Liver (tissue), 9 donors: Measurements from ENCODE around the gene EPB41L1. TPM values are rescaled to one million over a fixed set of nuclear protein-coding genes. Genes with fewer than 3 reads are reported as not detected.

Experiments used
- DNase-seq: peaks from one replicate; pipeline ENCODE4 v3.0.0-alpha.2; 2017; ENCODE audit warnings: low spot score
- H3K27ac ChIP-seq, 2 donors: one replicate each; pipeline ENCODE4 v1.7.0; 2013; ENCODE audit warnings: inconsistent platforms in 2 of 2, low read length in 2 of 2, control low read depth in 1 of 2, low read depth in 1 of 2, mild to moderate bottlenecking in 1 of 2
- H3K27me3 ChIP-seq, 4 donors: one replicate each; pipeline versions ENCODE4 v1.6.1 to v1.7.0; 2013; ENCODE audit warnings: low read length in 3 of 4, inconsistent platforms in 1 of 4, mild to moderate bottlenecking in 1 of 4, moderate library complexity in 1 of 4; ENCODE audit not compliant: control insufficient read depth in 4 of 4, insufficient read depth in 4 of 4
- H3K36me3 ChIP-seq, 4 donors: one replicate each; pipeline versions ENCODE4 v1.6.1 to v1.7.0; 2013; ENCODE audit warnings: low read length in 3 of 4, mild to moderate bottlenecking in 3 of 4, low read depth in 1 of 4, moderate library complexity in 1 of 4; ENCODE audit not compliant: control insufficient read depth in 4 of 4, insufficient read depth in 3 of 4
- H3K4me1 ChIP-seq, 4 donors: one replicate each; pipeline versions ENCODE4 v1.6.1 to v1.7.0; 2013; ENCODE audit warnings: low read length in 3 of 4, mild to moderate bottlenecking in 3 of 4, moderate library complexity in 1 of 4; ENCODE audit not compliant: control insufficient read depth in 4 of 4, insufficient read depth in 4 of 4
- H3K4me3 ChIP-seq, 3 donors: one replicate each; pipeline versions ENCODE4 v1.6.1 to v1.7.0; 2013; ENCODE audit warnings: low read length in 3 of 3, control low read depth in 1 of 3, low read depth in 1 of 3, mild to moderate bottlenecking in 1 of 3
- H3K9ac ChIP-seq, 2 donors: one replicate each; pipeline ENCODE4 v1.7.0; 2013; ENCODE audit warnings: low read length in 2 of 2, mild to moderate bottlenecking in 2 of 2, moderate library complexity in 2 of 2, control low read depth in 1 of 2, low read depth in 1 of 2
- H3K9me3 ChIP-seq, 4 donors: one replicate each; pipeline versions ENCODE4 v1.6.1 to v1.7.0; 2013; ENCODE audit warnings: low read length in 3 of 4; ENCODE audit not compliant: control insufficient read depth in 4 of 4
- ATF3 ChIP-seq: IDR thresholded peaks from 2 replicates; pipeline ENCODE4 v1.6.1; 2016; ENCODE audit warnings: antibody characterized with exemption
- CTCF ChIP-seq: fragments of 150-350 bp; IDR thresholded peaks from 2 replicates; pipeline ENCODE4 v1.5.1; 2017; ENCODE audit warnings: improper control_type of control experiment, low read depth, low read length; ENCODE audit not compliant: missing input control
- EGR1 ChIP-seq, 2 donors: IDR thresholded peaks; 2 replicates each; pipeline ENCODE4 v1.6.1; 2016 to 2018; ENCODE audit warnings: antibody characterized with exemption in 2 of 2, low read depth in 2 of 2
- FOXA1 ChIP-seq: IDR thresholded peaks from 2 replicates; pipeline ENCODE4 v1.6.1; 2016; ENCODE audit warnings: antibody characterized with exemption
- FOXA2 ChIP-seq: IDR thresholded peaks from 2 replicates; pipeline ENCODE4 v1.6.1; 2016; ENCODE audit warnings: antibody characterized with exemption
- GABPA ChIP-seq, 2 donors: IDR thresholded peaks in 1 of 2; conservative IDR thresholded peaks in 1 of 2; 2 replicates each; pipeline ENCODE4 v1.6.1; 2016; ENCODE audit warnings: antibody characterized with exemption in 2 of 2, mild to moderate bottlenecking in 1 of 2, moderate library complexity in 1 of 2
- HNF4A ChIP-seq, 2 donors: conservative IDR thresholded peaks; 2 replicates each; pipeline ENCODE4 v1.6.1; 2016; ENCODE audit warnings: antibody characterized with exemption in 2 of 2, mild to moderate bottlenecking in 2 of 2
- HNF4G ChIP-seq: IDR thresholded peaks from 2 replicates; pipeline ENCODE4 v1.6.1; 2016; ENCODE audit warnings: antibody characterized with exemption
- JUND ChIP-seq, 2 donors: IDR thresholded peaks; 2 replicates each; pipeline ENCODE4 v1.6.1; 2016; ENCODE audit warnings: antibody characterized with exemption in 2 of 2
- MAX ChIP-seq: IDR thresholded peaks from 2 replicates; pipeline ENCODE4 v1.6.1; 2016; ENCODE audit warnings: antibody characterized with exemption
- NR2F2 ChIP-seq: IDR thresholded peaks from 2 replicates; pipeline ENCODE4 v1.6.1; 2016; ENCODE audit warnings: antibody characterized with exemption
- REST ChIP-seq: IDR thresholded peaks from 2 replicates; pipeline ENCODE4 v1.6.1; 2016; ENCODE audit warnings: antibody characterized with exemption, mild to moderate bottlenecking
- RXRA ChIP-seq, 2 donors: IDR thresholded peaks; 2 replicates each; pipeline ENCODE4 v1.6.1; 2017 to 2018; ENCODE audit warnings: antibody characterized with exemption in 2 of 2, mild to moderate bottlenecking in 1 of 2
- SP1 ChIP-seq: IDR thresholded peaks from 2 replicates; pipeline ENCODE4 v1.6.1; 2018; ENCODE audit warnings: antibody characterized with exemption, mild to moderate bottlenecking
- TAF1 ChIP-seq: conservative IDR thresholded peaks from 2 replicates; pipeline ENCODE4 v1.6.1; 2016; ENCODE audit warnings: antibody characterized with exemption, mild to moderate bottlenecking
- YY1 ChIP-seq: IDR thresholded peaks from 2 replicates; pipeline ENCODE4 v1.6.1; 2016; ENCODE audit warnings: antibody characterized with exemption, mild to moderate bottlenecking
- ZBTB33 ChIP-seq: IDR thresholded peaks from 2 replicates; pipeline ENCODE4 v1.6.1; 2016; ENCODE audit warnings: antibody characterized with exemption
- WGBS: extraction: QIAGEN DNeasy Blood & Tissue Kit; methylation state at CpG from one replicate; pipeline ENCODE4 v1.1.7; 2013; 5-methylcytosine and 5-hydroxymethylcytosine counted together
- polyA plus RNA-seq, 2 donors: library from polyadenylated mRNA; stranded (reverse) in 1 of 2; unstranded in 1 of 2; fragments of 200-250 nt in 1 of 2; fragments of >200 nt in 1 of 2; fragmentation: Nextera tagmentation in 1 of 2; extraction: Ambion mirVana in 1 of 2; gene quantifications; one replicate each; pipeline versions ENCODE4 v1.2.1 to v1.2.3, GENCODE V29; 2013 to 2015
- total RNA-seq, 2 donors: library from RNA; depleted of rRNA; stranded (reverse); fragments of >200 nt; gene quantifications; one replicate each; pipeline ENCODE4 v1.2.3, GENCODE V29; 2014
- donor health status: healthy.
- donor health status: healthy.
- donor health status: healthy.
- donor health status: healthy.
- donor health status: healthy.

EPB41L1 gene
- total and polyA plus RNA-seq, 4 donors: 2.4 to 11.9 (median 4.3) TPM

GRCh38 chr20:36177716-36178115 lies 23.2 kb downstream of the EPB41L1 start:
- 96% methylated on average over 7 of the region's 7 CpGs for WGBS
- TF ChIP-seq ZBTB33 (no peak), EGR1 (IDR thresholded peaks at IDR 0.05; ENCODE audit: low read depth in 2 of 2) (no peak), FOXA1 (no peak), FOXA2 (no peak)
- Histone ChIP-seq H3K9me3 (no peaks in the 10 kb centered on the region), H3K4me3 (no peak overlapping the region), H3K4me1 (no peaks in the 10 kb centered on the region), H3K27ac (no peak overlapping the region), H3K36me3 (no peaks in the 10 kb centered on the region), H3K9ac (no peak overlapping the region), H3K27me3 (no peaks in the 10 kb centered on the region)
- DNase-seq: no peak

GRCh38 chr20:36179170-36179945 lies 24.8 kb downstream of the EPB41L1 start:
- DNase-seq: no peak
- H3K27ac ChIP-seq: no peak overlapping the region
- H3K4me3 ChIP-seq: no peak overlapping the region
- H3K36me3 ChIP-seq: no peaks in the 10 kb centered on the region
- H3K9ac ChIP-seq: no peak overlapping the region
- 91% methylated on average over 9 of the region's 9 CpGs for WGBS
- no peak for TF ChIP-seq TAF1
- TF ChIP-seq FOXA2: no peak
- TF ChIP-seq HNF4A (conservative IDR thresholded peaks at IDR 0.05): no peak
- no peak for TF ChIP-seq CTCF
- TF ChIP-seq FOXA1: no peak
- TF ChIP-seq ATF3: no peak
- TF ChIP-seq EGR1 (IDR thresholded peaks at IDR 0.05; ENCODE audit: low read depth in 2 of 2): no peak
- TF ChIP-seq MAX: no peak
- TF ChIP-seq HNF4G: no peak
- TF ChIP-seq GABPA (IDR thresholded peaks at IDR 0.05 in 1 of 2, conservative IDR thresholded peaks at IDR 0.05 in 1 of 2): no peak
- no peak for TF ChIP-seq RXRA (IDR thresholded peaks at IDR 0.05)
- TF ChIP-seq SP1: no peak
- no peak for TF ChIP-seq YY1
- TF ChIP-seq REST: no peak
- no peak for TF ChIP-seq NR2F2
- TF ChIP-seq JUND (IDR thresholded peaks at IDR 0.05): no peak
- no peaks in the 10 kb centered on the region for H3K9me3 ChIP-seq
- no peaks in the 10 kb centered on the region for H3K27me3 ChIP-seq
- H3K4me1 ChIP-seq: peaks cover 0 to 5% (median 2%) of the 10 kb centered on the region in 4 donors
